Smooth muscle cell (in vitro differentiated cells): Measurements from ENCODE around the gene FBLIM1. TPM values are rescaled to one million over a fixed set of nuclear protein-coding genes. Genes with fewer than 3 reads are reported as not detected.

Experiments used
- DNase-seq: peaks from one replicate; lab custom pipeline; 2025; ENCODE audit not compliant: unreplicated experiment; lab: John Stamatoyannopoulos, UW
- H2AFZ ChIP-seq: fragments of 200-600 bp; sonication (generic); 2 replicates; pipeline ENCODE4 v1.6.0; 2016; ENCODE audit warnings: antibody characterized with exemption, low read depth, mild to moderate bottlenecking
- H3F3A ChIP-seq: fragments of 200-600 bp; sonication (generic); 2 replicates; pipeline ENCODE4 v1.6.0; 2017; ENCODE audit warnings: antibody characterized with exemption, low read depth
- H3K27ac ChIP-seq: fragments of 200-600 bp; sonication (generic); 2 replicates; pipeline ENCODE4 v1.5.1; 2016; ENCODE audit warnings: low read depth, mild to moderate bottlenecking
- H3K27me3 ChIP-seq: fragments of 200-600 bp; sonication (generic); 2 replicates; pipeline ENCODE4 v1.6.1; 2016; ENCODE audit warnings: low read depth, mild to moderate bottlenecking
- H3K36me3 ChIP-seq: fragments of 200-600 bp; sonication (generic); 2 replicates; pipeline ENCODE4 v1.5.1; 2016; ENCODE audit warnings: low read depth
- H3K4me1 ChIP-seq: fragments of 200-600 bp; sonication (generic); 2 replicates; pipeline ENCODE4 v1.5.1; 2016; ENCODE audit warnings: low read depth
- H3K4me2 ChIP-seq: fragments of 200-600 bp; sonication (generic); 2 replicates; pipeline ENCODE4 v1.6.0; 2016; ENCODE audit warnings: mild to moderate bottlenecking
- H3K4me3 ChIP-seq: fragments of 200-600 bp; sonication (generic); 2 replicates; pipeline ENCODE4 v1.5.1; 2016; ENCODE audit warnings: mild to moderate bottlenecking
- H3K79me2 ChIP-seq: fragments of 200-600 bp; sonication (generic); 2 replicates; pipeline ENCODE4 v1.6.0; 2016; ENCODE audit warnings: low read depth, mild to moderate bottlenecking
- H3K9ac ChIP-seq: fragments of 200-600 bp; sonication (generic); 2 replicates; pipeline ENCODE4 v1.6.0; 2016; ENCODE audit warnings: low read depth
- H3K9me3 ChIP-seq: fragments of 200-600 bp; sonication (generic); replicated peaks from 2 replicates; pipeline ENCODE4 v1.5.1; 2016; ENCODE audit warnings: low read depth
- H4K20me1 ChIP-seq: fragments of 200-600 bp; sonication (generic); 2 replicates; pipeline ENCODE4 v1.6.0; 2016; ENCODE audit warnings: low read depth
- CTCF ChIP-seq: fragments of 200-600 bp; sonication (generic); IDR thresholded peaks from 2 replicates; pipeline ENCODE4 v1.5.1; 2017; ENCODE audit warnings: borderline replicate concordance, mild to moderate bottlenecking, antibody characterized with exemption; ENCODE audit not compliant: insufficient read depth, poor library complexity, severe bottlenecking
- WGBS: methylation state at CpG from one replicate; pipeline ENCODE4 v1.1.7; 2016; ENCODE audit warnings: low lambda C conversion rate; 5-methylcytosine and 5-hydroxymethylcytosine counted together
- polyA plus RNA-seq: library from polyadenylated mRNA; unstranded; fragments of >200 nt; fragmentation: Nextera tagmentation; extraction: Ambion mirVana; gene quantifications from 2 replicates; pipeline ENCODE4 v1.2.1, GENCODE V29; 2016
- total RNA-seq: library from RNA; depleted of rRNA; stranded (reverse); fragments of >200 nt; gene quantifications from 2 replicates; pipeline ENCODE4 v1.2.3, GENCODE V29; 2014

The FBLIM1 gene
- total and polyA plus RNA-seq, 2 experiments from 2014 or later, result 36.7 to 50.8 TPM

GRCh38 chr1:15810073-15810472 lies 51.5 kb downstream of the FBLIM1 start:
- no peaks in the 10 kb centered on the region for H3K79me2 ChIP-seq
- no peaks in the 10 kb centered on the region for H3K27me3 ChIP-seq
- 89% methylated on average over 1 of the region's 1 CpG for WGBS
- H2AFZ ChIP-seq, result no peak overlapping the region
- DNase-seq, result no peak
- H3K4me2 ChIP-seq, result no peak overlapping the region
- no peaks in the 10 kb centered on the region for H3K9me3 ChIP-seq
- no peaks in the 10 kb centered on the region for H3F3A ChIP-seq
- no peak overlapping the region for H3K9ac ChIP-seq
- H3K4me3 ChIP-seq, result no peak overlapping the region
- H4K20me1 ChIP-seq, result no peaks in the 10 kb centered on the region
- H3K36me3 ChIP-seq, result no peaks in the 10 kb centered on the region
- H3K27ac ChIP-seq, result no peak overlapping the region
- H3K4me1 ChIP-seq, result no peaks in the 10 kb centered on the region
- TF ChIP-seq CTCF, result no peak

- Histone ChIP-seq H3K36me3 (no peaks in the 10 kb centered on the region), H3K27ac (peak overlapping the region; percentile 1), H3K4me2 (no peak overlapping the region), H2AFZ (no peak overlapping the region), H3K4me1 (no peaks in the 10 kb centered on the region), H3F3A (no peaks in the 10 kb centered on the region), H3K9me3 (no peaks in the 10 kb centered on the region), H3K4me3 (no peak overlapping the region), H3K79me2 (no peaks in the 10 kb centered on the region), H4K20me1 (no peaks in the 10 kb centered on the region), H3K9ac (no peak overlapping the region), H3K27me3 (no peaks in the 10 kb centered on the region)
- WGBS, result 70% methylated on average over 5 of the region's 5 CpGs
- DNase-seq, result no peak
- no peak for TF ChIP-seq CTCF
Observed at GRCh38 chr1:15816674-15817073, 58.1 kb downstream of the FBLIM1 start.

- no peak overlapping the region for H3K4me2 ChIP-seq
- DNase-seq, result no peak
- no peaks in the 10 kb centered on the region for H3K36me3 ChIP-seq
- H3K4me1 ChIP-seq, result no peaks in the 10 kb centered on the region
- H3F3A ChIP-seq, result no peaks in the 10 kb centered on the region
- H3K79me2 ChIP-seq, result no peaks in the 10 kb centered on the region
- no peak overlapping the region for H3K27ac ChIP-seq
- no peak overlapping the region for H3K4me3 ChIP-seq
- no peaks in the 10 kb centered on the region for H4K20me1 ChIP-seq
- H3K9me3 ChIP-seq, result no peaks in the 10 kb centered on the region
- no peak overlapping the region for H3K9ac ChIP-seq
- H3K27me3 ChIP-seq, result no peaks in the 10 kb centered on the region
- no peak for TF ChIP-seq CTCF
- 80% methylated on average over 3 of the region's 3 CpGs for WGBS
- no peak overlapping the region for H2AFZ ChIP-seq
Observed at GRCh38 chr1:15820478-15820877, 61.9 kb downstream of the FBLIM1 start.

GRCh38 chr1:15825800-15826199 lies 67.2 kb downstream of the FBLIM1 start:
- H3K27ac ChIP-seq, result no peak overlapping the region
- no peaks in the 10 kb centered on the region for H3K36me3 ChIP-seq
- no peaks in the 10 kb centered on the region for H3K27me3 ChIP-seq
- no peak for DNase-seq
- no peaks in the 10 kb centered on the region for H4K20me1 ChIP-seq
- no peaks in the 10 kb centered on the region for H3K79me2 ChIP-seq
- TF ChIP-seq CTCF, result no peak
- no peaks in the 10 kb centered on the region for H3K9me3 ChIP-seq
- H3F3A ChIP-seq, result no peaks in the 10 kb centered on the region
- no peak overlapping the region for H3K9ac ChIP-seq
- H2AFZ ChIP-seq, result no peak overlapping the region
- H3K4me2 ChIP-seq, result no peak overlapping the region
- H3K4me3 ChIP-seq, result no peak overlapping the region
- no peaks in the 10 kb centered on the region for H3K4me1 ChIP-seq
